ENCODE results near the gene MYBPHL. TPM values are rescaled to one million over a fixed set of nuclear protein-coding genes. Genes with fewer than 3 reads are reported as not detected.

Gene MYBPHL
- total RNA-seq, 4 donors from 2014 or later, result 0.46 TPM; not detected in 3

- WGBS, 2 donors (ENCODE audit: low coverage in 1 of 2), result 69 to 98% methylated on average over 3 to 4 of the region's 8 CpGs
- no peak for ATAC-seq
- TF ChIP-seq EP300 (IDR thresholded peaks at IDR 0.05), result no peak
- no peak for TF ChIP-seq POLR2A (IDR thresholded peaks at IDR 0.05)
- no peak for TF ChIP-seq POLR2AphosphoS5 (IDR thresholded peaks at IDR 0.05)
- TF ChIP-seq CTCF (IDR thresholded peaks at IDR 0.05), result no peak
- H3K9me3 ChIP-seq, result no peaks in the 10 kb centered on the region
- no peak overlapping the region for H3K4me3 ChIP-seq
- no peaks in the 10 kb centered on the region for H3K36me3 ChIP-seq
- H3K27me3 ChIP-seq, result peaks cover 10% of the 10 kb centered on the region
- H3K4me1 ChIP-seq, result peaks cover 0 to 33% (median 4%) of the 10 kb centered on the region in 3 donors
- H3K27ac ChIP-seq, result no peak overlapping the region
Observed at GRCh38 chr1:109247401-109248365, 59.1 kb downstream of the MYBPHL start.

- Histone ChIP-seq H3K4me3 (no peak overlapping the region), H3K36me3 (no peaks in the 10 kb centered on the region), H3K9me3 (no peaks in the 10 kb centered on the region), H3K27me3 (peaks cover 10% of the 10 kb centered on the region), H3K4me1 (peaks cover 0 to 40% (median 10%) of the 10 kb centered on the region in 3 donors), H3K27ac (no peak overlapping the region)
- TF ChIP-seq EP300 (IDR thresholded peaks at IDR 0.05), result no peak
- no peak for TF ChIP-seq POLR2A (IDR thresholded peaks at IDR 0.05)
- no peak for TF ChIP-seq CTCF (IDR thresholded peaks at IDR 0.05)
- no peak for TF ChIP-seq POLR2AphosphoS5 (IDR thresholded peaks at IDR 0.05)
- no peak for ATAC-seq
- WGBS, 2 donors (ENCODE audit: low coverage in 1 of 2), result 73 to 89% methylated on average over 3 to 4 of the region's 7 CpGs
Observed at GRCh38 chr1:109246141-109246551, 60.7 kb downstream of the MYBPHL start.

GRCh38 chr1:109243860-109244552 lies 62.8 kb downstream of the MYBPHL start:
- Histone ChIP-seq H3K36me3 (peaks cover 0 to 4% of the 10 kb centered on the region in 2 donors), H3K4me1 (peaks cover 0 to 37% (median 12%) of the 10 kb centered on the region in 3 donors), H3K4me3 (no peak overlapping the region), H3K9me3 (no peaks in the 10 kb centered on the region), H3K27me3 (peaks cover 10% of the 10 kb centered on the region), H3K27ac (no peak overlapping the region)
- 74 to 78% methylated on average over 3 to 6 of the region's 8 CpGs for WGBS, 2 donors (ENCODE audit: low coverage in 1 of 2)
- ATAC-seq, result no peak
- TF ChIP-seq POLR2A (IDR thresholded peaks at IDR 0.05) (no peak), EP300 (IDR thresholded peaks at IDR 0.05) (no peak), POLR2AphosphoS5 (IDR thresholded peaks at IDR 0.05) (no peak), CTCF (IDR thresholded peaks at IDR 0.05) (no peak)

- TF ChIP-seq POLR2A (IDR thresholded peaks at IDR 0.05) (no peak), CTCF (IDR thresholded peaks at IDR 0.05) (no peak), POLR2AphosphoS5 (IDR thresholded peaks at IDR 0.05) (no peak), EP300 (IDR thresholded peaks at IDR 0.05) (no peak)
- ATAC-seq, result no peak
- Histone ChIP-seq H3K4me1 (peaks cover 0 to 32% (median 12%) of the 10 kb centered on the region in 3 donors), H3K4me3 (no peak overlapping the region), H3K36me3 (peaks cover 0 to 12% of the 10 kb centered on the region in 2 donors), H3K9me3 (no peaks in the 10 kb centered on the region), H3K27ac (no peak overlapping the region), H3K27me3 (peaks cover 10% of the 10 kb centered on the region)
- 60% methylated on average over 1 to 2 of the region's 5 CpGs for WGBS, 2 donors (ENCODE audit: low coverage in 1 of 2)
Observed at GRCh38 chr1:109243221-109243620, 63.6 kb downstream of the MYBPHL start.
